NCI-H2107 treated with DMSO at 0.1 percent for 48 hours (cell line): Measurements from ENCODE around the gene GZMM.

ENCODE experiments used
- DNase-seq: peaks from one replicate; lab custom pipeline; 2025; ENCODE audit not compliant: unreplicated experiment; lab: John Stamatoyannopoulos, UW

Gene GZMM

GRCh38 chr19:558770-559439 is 15.1 kb downstream of the GZMM start:
- no peak for DNase-seq

- DNase-seq, result no peak
Observed at GRCh38 chr19:560121-560520, 16.3 kb downstream of the GZMM start.

- no peak for DNase-seq
Observed at GRCh38 chr19:566403-566802, 22.6 kb downstream of the GZMM start.

GRCh38 chr19:566844-567243 is 23.0 kb downstream of the GZMM start:
- no peak for DNase-seq

GRCh38 chr19:567296-567900 is 23.5 kb downstream of the GZMM start:
- no peak for DNase-seq

- DNase-seq, result no peak
Observed at GRCh38 chr19:570251-570686, 26.4 kb downstream of the GZMM start.

GRCh38 chr19:570937-571565 is 27.2 kb downstream of the GZMM start:
- DNase-seq, result peak; percentile 26

GRCh38 chr19:571566-571974 is 27.7 kb downstream of the GZMM start:
- DNase-seq, result no peak

GRCh38 chr19:572140-572742 is 28.4 kb downstream of the GZMM start, which contains the start of gene BSG:
Gene BSG (plus strand): TSS chr19:572596. CDS start chr19:572635, 39 bp downstream.
- peak; percentile 82 for DNase-seq

- DNase-seq, result no peak
Observed at GRCh38 chr19:572743-573518, 29.1 kb downstream of the GZMM start.

GRCh38 chr19:573519-573825 is 29.6 kb downstream of the GZMM start:
- no peak for DNase-seq

- DNase-seq, result no peak
Observed at GRCh38 chr19:574658-575526, 31.0 kb downstream of the GZMM start.

- no peak for DNase-seq
Observed at GRCh38 chr19:575527-576506, 32.0 kb downstream of the GZMM start.

GRCh38 chr19:576768-577438 is 33.0 kb downstream of the GZMM start:
- DNase-seq, result no peak

- no peak for DNase-seq
Observed at GRCh38 chr19:577439-578392, 33.9 kb downstream of the GZMM start.

- no peak for DNase-seq
Observed at GRCh38 chr19:579111-579841, 35.4 kb downstream of the GZMM start.

- no peak for DNase-seq
Observed at GRCh38 chr19:579842-580155, 35.9 kb downstream of the GZMM start.
